ENCODE results near the gene PATE2. TPM values are rescaled to one million over a fixed set of nuclear protein-coding genes. Genes with fewer than 3 reads are reported as not detected.

Gene PATE2
- total RNA-seq = under 1 TPM in 1 of 7 donors, not detected in 6; 0.12 TPM
- polyA plus RNA-seq = under 1 TPM in 1 of 2 donors, not detected in 1; 0.10 TPM
- long read RNA-seq, donor 1 = 0 reads
- long read RNA-seq, donor 2, partial matches to known transcripts = 34 of 34 reads
- long read RNA-seq, donor 2, other reads (novel, unspliced or antisense) = 0 of 34 reads
- long read RNA-seq, donor 3 = 0 reads

DNA sequence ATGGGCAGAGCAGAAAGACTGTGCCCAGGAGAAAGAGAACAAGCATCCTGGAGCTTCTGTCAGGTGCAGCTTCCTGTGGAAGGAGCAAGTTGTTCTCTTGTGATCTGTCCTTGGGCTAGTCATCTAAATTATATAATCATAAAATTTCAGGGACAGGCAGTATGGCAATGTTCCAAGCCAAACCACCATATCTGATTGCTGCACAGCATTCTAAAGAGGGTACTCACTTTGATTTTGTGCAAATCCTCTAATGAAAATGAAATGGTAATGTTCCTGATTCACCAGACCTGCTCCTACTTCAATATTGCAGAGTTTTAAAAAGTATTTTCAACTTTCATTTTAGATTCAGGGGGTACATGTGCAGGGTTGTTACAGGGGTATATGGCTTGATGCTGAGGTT, at the start of gene PATE2:
PATE2 (minus strand) TSS at position 101 of the 400 bp plus-strand sequence; CDS start at position 46, 55 bp downstream.
- Histone ChIP-seq H3K9me3 (no peaks in the 10 kb centered on the region), H3K4me1 (ENCODE audit: insufficient read depth) (no peaks in the 10 kb centered on the region), H3K27ac (no peak within 1 kb of the TSS), H3K36me3 (no peaks in the 10 kb centered on the region), H3K27me3 (no peaks in the 10 kb centered on the region), H3K4me3 (no peak within 1 kb of the TSS)
- DNase-seq = no peak
- TF ChIP-seq, protein P1, sequence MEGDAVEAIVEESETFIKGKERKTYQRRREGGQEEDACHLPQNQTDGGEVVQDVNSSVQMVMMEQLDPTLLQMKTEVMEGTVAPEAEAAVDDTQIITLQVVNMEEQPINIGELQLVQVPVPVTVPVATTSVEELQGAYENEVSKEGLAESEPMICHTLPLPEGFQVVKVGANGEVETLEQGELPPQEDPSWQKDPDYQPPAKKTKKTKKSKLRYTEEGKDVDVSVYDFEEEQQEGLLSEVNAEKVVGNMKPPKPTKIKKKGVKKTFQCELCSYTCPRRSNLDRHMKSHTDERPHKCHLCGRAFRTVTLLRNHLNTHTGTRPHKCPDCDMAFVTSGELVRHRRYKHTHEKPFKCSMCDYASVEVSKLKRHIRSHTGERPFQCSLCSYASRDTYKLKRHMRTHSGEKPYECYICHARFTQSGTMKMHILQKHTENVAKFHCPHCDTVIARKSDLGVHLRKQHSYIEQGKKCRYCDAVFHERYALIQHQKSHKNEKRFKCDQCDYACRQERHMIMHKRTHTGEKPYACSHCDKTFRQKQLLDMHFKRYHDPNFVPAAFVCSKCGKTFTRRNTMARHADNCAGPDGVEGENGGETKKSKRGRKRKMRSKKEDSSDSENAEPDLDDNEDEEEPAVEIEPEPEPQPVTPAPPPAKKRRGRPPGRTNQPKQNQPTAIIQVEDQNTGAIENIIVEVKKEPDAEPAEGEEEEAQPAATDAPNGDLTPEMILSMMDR (IDR thresholded peaks at IDR 0.05) = no peak
- TF ChIP-seq POLR2A (IDR thresholded peaks at IDR 0.05) (no peak), EP300 (IDR thresholded peaks at IDR 0.05) (no peak)
- intact Hi-C loops (cut with DNase I) = no loop called here

GRCh38 chr11:125807909-125808308, 29.3 kb upstream of the PATE2 start:
- no peak overlapping the region for H3K4me3 ChIP-seq
- TF ChIP-seq, protein P1 (IDR thresholded peaks at IDR 0.05) = no peak
- TF ChIP-seq POLR2A (IDR thresholded peaks at IDR 0.05) = no peak
- no peak for TF ChIP-seq EP300 (IDR thresholded peaks at IDR 0.05)
- H3K4me1 ChIP-seq (ENCODE audit: insufficient read depth) = no peaks in the 10 kb centered on the region
- intact Hi-C loops (cut with DNase I) = no loop called here
- WGBS, 3 donors = 94 to 100% (median 96%) methylated on average over 1 of the region's 1 CpG
- no peaks in the 10 kb centered on the region for H3K27me3 ChIP-seq
- H3K9me3 ChIP-seq = peaks cover 0 to 4% of the 10 kb centered on the region in 2 donors
- no peak overlapping the region for H3K27ac ChIP-seq
- no peak for DNase-seq
- no peaks in the 10 kb centered on the region for H3K36me3 ChIP-seq

- DNase-seq = no peak
- no peak overlapping the region for H3K27ac ChIP-seq
- H3K9me3 ChIP-seq = peaks cover 0 to 4% of the 10 kb centered on the region in 2 donors
- H3K4me3 ChIP-seq = no peak overlapping the region
- intact Hi-C loops (cut with DNase I) = no loop called here
- WGBS, 3 donors = 0 to 84% (median 0%) methylated on average over 1 of the region's 1 CpG
- no peaks in the 10 kb centered on the region for H3K4me1 ChIP-seq (ENCODE audit: insufficient read depth)
- TF ChIP-seq, protein P1 (IDR thresholded peaks at IDR 0.05) = no peak
- TF ChIP-seq EP300 (IDR thresholded peaks at IDR 0.05) (no peak), POLR2A (IDR thresholded peaks at IDR 0.05) (no peak)
- H3K27me3 ChIP-seq = no peaks in the 10 kb centered on the region
- no peaks in the 10 kb centered on the region for H3K36me3 ChIP-seq
Measured at GRCh38 chr11:125802387-125802786, 23.8 kb upstream of the PATE2 start.

DNA sequence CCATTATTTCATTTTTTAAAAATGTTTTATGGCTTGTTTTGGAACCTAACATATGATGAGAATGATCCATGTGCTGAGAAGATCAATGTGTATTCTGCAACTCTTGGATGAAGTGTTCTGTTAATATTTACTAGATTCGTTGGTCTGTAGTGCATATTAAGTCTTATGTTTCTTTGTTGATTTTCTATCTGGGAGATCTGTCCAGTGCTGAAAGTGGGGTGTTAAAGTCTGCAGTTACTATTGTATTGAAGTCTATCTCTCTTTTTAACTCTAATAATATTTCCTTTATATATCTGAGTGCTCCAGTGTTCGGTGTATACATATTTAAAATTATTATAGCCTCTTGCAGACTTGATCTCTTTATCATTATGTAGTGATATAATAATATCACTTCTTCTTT, 21.2 kb upstream of the PATE2 start:
- Histone ChIP-seq H3K9me3 (peaks cover 0 to 4% of the 10 kb centered on the region in 2 donors), H3K36me3 (no peaks in the 10 kb centered on the region), H3K4me1 (ENCODE audit: insufficient read depth) (no peaks in the 10 kb centered on the region), H3K4me3 (no peak overlapping the region), H3K27me3 (no peaks in the 10 kb centered on the region), H3K27ac (no peak overlapping the region)
- DNase-seq = no peak
- intact Hi-C loops (cut with DNase I) = no loop called here
- TF ChIP-seq EP300 (IDR thresholded peaks at IDR 0.05) (no peak), POLR2A (IDR thresholded peaks at IDR 0.05) (no peak)
- TF ChIP-seq, protein P1 (IDR thresholded peaks at IDR 0.05) = no peak
- 32 to 82% (median 36%) methylated on average over 2 of the region's 2 CpGs for WGBS, 3 donors
